A549 (cell line): ENCODE data around the gene NCOA1. TPM values are rescaled to one million over a fixed set of nuclear protein-coding genes. Genes with fewer than 3 reads are reported as not detected.

Experiments
- ATAC-seq, 2 experiments: fragments of 200-7000 bp in 1 of 2; fragments of >200 bp in 1 of 2; cut with Nextera tagmentation in 1 of 2; cut with Tn5 transposase in 1 of 2; 3 replicates each; pipeline versions ENCODE4 v1.8.0 to v1.9.1; 2018 to 2020; ENCODE audit warnings: mild to moderate bottlenecking in 1 of 2, moderate library complexity in 1 of 2
- CTCF ChIA-PET: fragments of 300-600 bp; sonication (Branson Sonifier 250); formaldehyde crosslinking; extraction: SDS; loops from one replicate; lab custom pipeline; 2021; ENCODE audit warnings: antibody characterized with exemption, inconsistent platforms; lab: Yijun Ruan, JAX
- POLR2A ChIA-PET: fragments of 350-600 bp; formaldehyde crosslinking; extraction: SDS; loops from one replicate; lab custom pipeline; 2021; ENCODE audit warnings: antibody characterized with exemption, inconsistent platforms; lab: Yijun Ruan, JAX
- DNase-seq, 2 experiments: peaks; one replicate each; pipeline versions ENCODE4 v3.0.0 to v3.0.0-alpha.2; 2011 to 2016; ENCODE audit warnings: low read depth in 1 of 2, low spot score in 1 of 2
- FAIRE-seq: peaks from 2 replicates; lab custom pipeline; 2011; peaks lifted over from hg19 to GRCh38; lab: Jason Lieb, UNC
- H3K27ac ChIP-seq, 2 experiments: fragments of >200 bp; sonication (Bioruptor Twin); formaldehyde crosslinking; 3 replicates each; pipeline ENCODE4 v1.5.1; 2016 to 2017
- H3K4me1 ChIP-seq: fragments of >200 bp; sonication (Bioruptor Twin); formaldehyde crosslinking; 3 replicates; pipeline ENCODE4 v1.6.1; 2016
- H3K4me2 ChIP-seq: fragments of >200 bp; sonication (Bioruptor Twin); formaldehyde crosslinking; 3 replicates; pipeline ENCODE4 v1.6.1; 2016
- H3K4me3 ChIP-seq: fragments of >200 bp; sonication (Bioruptor Twin); formaldehyde crosslinking; 3 replicates; pipeline ENCODE4 v1.5.1; 2016
- H3K9me3 ChIP-seq: fragments of >200 bp; sonication (Bioruptor Twin); formaldehyde crosslinking; 3 replicates; pipeline ENCODE4 v1.6.1; 2016
- ATOH8 ChIP-seq: fragments of 250-450 bp; sonication (Bioruptor Pico); IDR thresholded peaks from 2 replicates; pipeline ENCODE4 v1.5.0; 2020; ENCODE audit warnings: low read depth, mild to moderate bottlenecking, moderate library complexity
- BCL3 ChIP-seq: fragments of >200 bp; sonication (Bioruptor Twin); formaldehyde crosslinking; IDR thresholded peaks from 3 replicates; pipeline ENCODE4 v1.6.1; 2016
- CEBPB ChIP-seq, 2 experiments: fragments of >200 bp in 1 of 2; sonication (Bioruptor Twin) in 1 of 2; formaldehyde crosslinking in 1 of 2; IDR thresholded peaks; 2 replicates each; pipeline ENCODE4 v1.6.1; 2012 to 2016
- CTCF ChIP-seq: fragments of >200 bp; sonication (Bioruptor Twin); formaldehyde crosslinking; IDR thresholded peaks from 3 replicates; pipeline ENCODE4 v1.5.1; 2016
- ESRRA ChIP-seq: fragments of 150-350 bp; IDR thresholded peaks from 2 replicates; pipeline ENCODE4 v1.6.1; 2014; ENCODE audit warnings: mild to moderate bottlenecking, low read length, borderline replicate concordance
- FOSL2 ChIP-seq, 2 experiments: fragments of 450-650 bp in 1 of 2; fragments of >200 bp in 1 of 2; sonication (Bioruptor Twin) in 1 of 2; formaldehyde crosslinking; IDR thresholded peaks; 2 replicates each; pipeline versions ENCODE4 v1.5.0 to v1.6.1; 2016 to 2020; ENCODE audit warnings: mild to moderate bottlenecking in 1 of 2, moderate library complexity in 1 of 2
- HOXA7 ChIP-seq: fragments of 250-450 bp; sonication (Bioruptor Pico); IDR thresholded peaks from 2 replicates; pipeline ENCODE4 v1.5.0; 2020; ENCODE audit warnings: mild to moderate bottlenecking, moderate library complexity
- HOXB13 ChIP-seq: fragments of 250-450 bp; sonication (Bioruptor Pico); IDR thresholded peaks from 2 replicates; pipeline ENCODE4 v1.5.0; 2020; ENCODE audit warnings: low read depth, mild to moderate bottlenecking, moderate library complexity
- HOXB5 ChIP-seq: fragments of 250-450 bp; sonication (Bioruptor Pico); IDR thresholded peaks from 2 replicates; pipeline ENCODE4 v1.5.0; 2020; ENCODE audit warnings: mild to moderate bottlenecking, moderate library complexity
- MYC ChIP-seq: IDR thresholded peaks from 2 replicates; pipeline ENCODE4 v1.6.1; 2012; ENCODE audit warnings: mild to moderate bottlenecking, inconsistent platforms, low read length, improper control_type of control experiment, borderline replicate concordance
- NFE2L2 ChIP-seq: fragments of 150-350 bp; conservative IDR thresholded peaks from 2 replicates; pipeline ENCODE4 v1.6.1; 2014; ENCODE audit warnings: low read length
- NR3C1 ChIP-seq: fragments of >200 bp; sonication (Bioruptor Twin); formaldehyde crosslinking; IDR thresholded peaks from 3 replicates; pipeline ENCODE4 v1.6.1; 2017
- PBX3 ChIP-seq: IDR thresholded peaks from 2 replicates; pipeline ENCODE4 v1.6.1; 2012
- PHF8 ChIP-seq: fragments of 200-600 bp; sonication (generic); IDR thresholded peaks from 2 replicates; pipeline ENCODE4 v1.6.1; 2016; ENCODE audit warnings: low read depth, mild to moderate bottlenecking, antibody characterized with exemption, moderate library complexity, borderline replicate concordance
- POLR2A ChIP-seq: IDR thresholded peaks from 2 replicates; pipeline ENCODE4 v1.6.1; 2012; ENCODE audit warnings: mild to moderate bottlenecking, low read length
- POLR2AphosphoS2 ChIP-seq: conservative IDR thresholded peaks from 2 replicates; pipeline ENCODE4 v1.6.1; 2012; ENCODE audit warnings: low read length, improper control_type of control experiment, inconsistent platforms
- TP53 ChIP-seq: fragments of 250-450 bp; sonication (Bioruptor Pico); IDR thresholded peaks from 2 replicates; pipeline ENCODE4 v1.5.0; 2021; ENCODE audit warnings: mild to moderate bottlenecking, moderate library complexity
- ZC3H11A ChIP-seq: fragments of 450-650 bp; IDR thresholded peaks from 2 replicates; pipeline ENCODE4 v1.6.1; 2014; ENCODE audit warnings: antibody characterized with exemption, mild to moderate bottlenecking
- ZNF302 ChIP-seq: fragments of 250-450 bp; sonication (Bioruptor Pico); IDR thresholded peaks from 2 replicates; pipeline ENCODE4 v1.9.0; 2021; ENCODE audit warnings: inconsistent platforms, mild to moderate bottlenecking, moderate library complexity
- WGBS: methylation state at CpG from one replicate; pipeline ENCODE4 v1.1.6; 2017; ENCODE audit errors: missing lambda C conversion rate; 5-methylcytosine and 5-hydroxymethylcytosine counted together
- polyA plus RNA-seq, 4 experiments: library from polyadenylated mRNA; depleted of rRNA in 3 of 4; stranded (reverse); fragments of >200 nt; fragmentation: RNase III in 1 of 4; extraction: RNeasy Plus Mini Kit Qiagen cat#74134 plus additional on column Dnase treatment in 1 of 4; gene quantifications; 2 replicates in 3 of 4; 3 replicates in 1 of 4; pipeline ENCODE4 v1.2.3, GENCODE V29; 2011 to 2017

Gene NCOA1
- polyA plus RNA-seq, 2 of the 4 experiments (the other 2 are of a cell fraction): 7.6 to 29.9 TPM

- 81% methylated on average over 3 of the region's 3 CpGs for WGBS
- ChIA-PET CTCF (no interaction called here), POLR2A (interaction anchor here (0.5 kb wide), 1 partner anchor 820 kb away, joined by 3 read pairs; no protein-coding TSS in a partner anchor)
- Histone ChIP-seq H3K9me3 (no peaks in the 10 kb centered on the region), H3K27ac (no peak overlapping the region), H3K4me2 (no peak overlapping the region), H3K4me1 (no peaks in the 10 kb centered on the region), H3K4me3 (no peak overlapping the region)
- no peak for FAIRE-seq
- TF ChIP-seq ZNF302 (CRISPR knock-in tag) (no peak), BCL3 (no peak), PHF8 (no peak), ESRRA (no peak), HOXB5 (CRISPR knock-in tag) (no peak), ATOH8 (CRISPR knock-in tag) (no peak), NFE2L2 (no peak), FOSL2 (IDR thresholded peaks at IDR 0.05) (no peak), FOSL2 (CRISPR knock-in tag; IDR thresholded peaks at IDR 0.05) (no peak), HOXB13 (CRISPR knock-in tag) (no peak), MYC (no peak), CTCF (no peak), PBX3 (no peak), POLR2A (no peak), TP53 (CRISPR knock-in tag) (no peak), NR3C1 (no peak), HOXA7 (CRISPR knock-in tag) (no peak), POLR2AphosphoS2 (no peak), ZC3H11A (no peak)
- no peak for ATAC-seq
- DNase-seq: no peak
Observed at GRCh38 chr2:24586955-24587354, 95.9 kb downstream of the NCOA1 start.

- DNase-seq (no peak), FAIRE-seq (no peak), ATAC-seq (no peak)
- Histone ChIP-seq H3K9me3 (no peaks in the 10 kb centered on the region), H3K4me3 (no peak overlapping the region), H3K4me2 (no peak overlapping the region), H3K27ac (no peak overlapping the region), H3K4me1 (no peaks in the 10 kb centered on the region)
- TF ChIP-seq CEBPB (IDR thresholded peaks at IDR 0.05): no peak
- CTCF ChIA-PET: interaction anchor here (0.9 kb wide), 1 partner anchor 58 kb away, joined by 3 read pairs; no protein-coding TSS in a partner anchor
- 70% methylated on average over 5 of the region's 5 CpGs for WGBS
- POLR2A ChIA-PET: no interaction called here
Observed at GRCh38 chr2:24588294-24588693, 97.2 kb downstream of the NCOA1 start.
